ENCODE results near the gene PAQR8. TPM values are rescaled to one million over a fixed set of nuclear protein-coding genes. Genes with fewer than 3 reads are reported as not detected.

Gene PAQR8
- total and polyA plus RNA-seq, 2 of the 13 experiments (the other 11 are each of a cell fraction or from before 2014, with no cell fraction given): 37.7 to 50.7 TPM

- TF ChIP-seq ZBTB10 (CRISPR knock-in tag; IDR thresholded peaks at IDR 0.05; ENCODE audit: borderline replicate concordance) (no peak), BCLAF1 (IDR thresholded peaks at IDR 0.05) (no peak), POGZ (CRISPR knock-in tag; IDR thresholded peaks at IDR 0.05) (peak; percentile 97), SATB2 (CRISPR knock-in tag; IDR thresholded peaks at IDR 0.05) (no peak), ZNF879 (CRISPR knock-in tag; IDR thresholded peaks at IDR 0.05) (no peak), SPEN (CRISPR knock-in tag; IDR thresholded peaks at IDR 0.05; ENCODE audit: low read depth) (peak; percentile 98), PRPF4 (IDR thresholded peaks at IDR 0.05; ENCODE audit: low read depth, low read length, poor library complexity, severe bottlenecking) (no peak), ZNF75D (CRISPR knock-in tag; IDR thresholded peaks at IDR 0.05; ENCODE audit: borderline replicate concordance) (no peak), ZNF557 (CRISPR knock-in tag; IDR thresholded peaks at IDR 0.05) (peak; percentile 48; the same call in 1 of the 2 replicates), ZNF615 (CRISPR knock-in tag; IDR thresholded peaks at IDR 0.05; ENCODE audit: borderline replicate concordance) (no peak), SYNCRIP (IDR thresholded peaks at IDR 0.05; ENCODE audit: insufficient read depth, low read depth, low read length) (no peak), IRF1 (CRISPR knock-in tag; IDR thresholded peaks at IDR 0.05; ENCODE audit: low read depth) (0 out of 2 replicates have a peak, but pooled peaks have one; percentile 83), TFDP2 (CRISPR knock-in tag; IDR thresholded peaks at IDR 0.05) (peak; percentile 88), HOMEZ (CRISPR knock-in tag; IDR thresholded peaks at IDR 0.05; ENCODE audit: low read depth) (peak; percentile 84; the same call in 1 of the 2 replicates), JDP2 (CRISPR knock-in tag; IDR thresholded peaks at IDR 0.05; ENCODE audit: borderline replicate concordance) (no peak), RBM22 (optimal IDR thresholded peaks at IDR 0.05; ENCODE audit: low read length) (peak; percentile 100), SNAPC2 (CRISPR knock-in tag; IDR thresholded peaks at IDR 0.05) (no peak; the same call in 1 of the 2 replicates), NFE2L1 (CRISPR knock-in tag; IDR thresholded peaks at IDR 0.05; ENCODE audit: borderline replicate concordance) (no peak), ZNF850 (CRISPR knock-in tag; conservative IDR thresholded peaks at IDR 0.05) (no peak)
These were observed 58.1 kb downstream of the PAQR8 start, which contains the start of gene EFHC1 (continued) for GRCh38 chr6:52419809-52420667.
